SK-N-MC (cell line): Measurements from ENCODE around the gene DAPK3.

Source experiments
- EZH2 ChIP-seq: fragments of 200-600 bp; sonication (generic); IDR thresholded peaks from one replicate; pipeline ENCODE4 v1.6.1; 2017; ENCODE audit warnings: antibody characterized with exemption
- POLR2AphosphoS5 ChIP-seq: IDR thresholded peaks from 2 replicates; pipeline ENCODE4 v1.6.1; 2012; ENCODE audit warnings: mild to moderate bottlenecking, low read depth, low read length, borderline replicate concordance

GRCh38 chr19:4018775-4019504 lies 48.0 kb upstream of the DAPK3 start:
- no peak for TF ChIP-seq POLR2AphosphoS5
- TF ChIP-seq EZH2 = no peak
